HG03060 (cell line): ENCODE results near the gene PDE4C.
A peak's percentile ranks its signal among the peaks of the same experiment; 100 is the strongest.
"Not testable (repeated sequence)": the region's sequence is repeated elsewhere in the genome, so short reads cannot be mapped to it uniquely, and the experiment has no call there.

Experiments used
- ATAC-seq: cut with Tn5 transposase; IDR thresholded peaks from one replicate; pipeline ENCODE4 v1.9.1; 2021; ENCODE audit warnings: low read depth, moderate number of reproducible peaks; ENCODE audit not compliant: unreplicated experiment

Gene PDE4C

DNA sequence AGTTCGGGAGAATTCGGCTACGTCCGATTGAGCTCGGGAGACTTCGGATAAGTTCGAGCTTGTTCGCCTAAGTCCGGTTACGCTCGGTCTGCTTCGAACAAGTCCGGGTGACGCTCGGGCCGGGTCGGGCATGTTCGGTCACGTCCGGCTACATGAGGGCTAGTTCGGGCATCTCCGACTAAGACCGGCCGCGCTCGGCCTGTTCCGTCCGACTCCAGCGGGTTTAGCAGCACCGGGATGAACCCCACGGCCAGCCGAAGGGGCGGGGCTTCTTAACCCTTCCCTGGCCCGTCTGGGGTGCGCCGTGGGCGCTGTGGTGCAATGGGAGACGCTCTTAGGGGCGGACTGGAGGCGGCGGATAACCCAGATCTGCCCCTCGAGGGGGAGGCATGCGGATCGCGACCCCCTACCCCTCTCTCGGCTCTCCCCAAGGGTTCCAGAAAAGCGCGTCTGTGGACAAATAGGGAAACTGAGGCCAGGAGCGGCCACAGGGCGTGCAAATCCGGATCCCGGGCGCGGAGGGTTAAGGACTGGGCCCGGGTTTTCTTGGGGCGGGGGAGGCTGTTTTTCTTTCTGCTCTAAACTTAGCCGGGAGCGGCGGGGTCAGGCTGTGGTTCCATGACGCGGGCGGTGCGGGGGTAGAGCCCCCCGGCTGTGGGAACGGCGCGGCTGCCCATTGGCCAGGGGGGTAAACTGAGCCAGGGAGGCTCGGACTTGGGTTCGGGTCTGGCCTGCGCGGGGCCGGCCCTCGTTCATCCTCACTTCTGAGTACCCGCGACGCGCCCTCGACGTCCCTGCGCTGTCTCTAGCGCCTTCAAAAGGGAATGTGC, 1.5 kb downstream of the PDE4C start:
- ATAC-seq: peak; percentile 73

DNA sequence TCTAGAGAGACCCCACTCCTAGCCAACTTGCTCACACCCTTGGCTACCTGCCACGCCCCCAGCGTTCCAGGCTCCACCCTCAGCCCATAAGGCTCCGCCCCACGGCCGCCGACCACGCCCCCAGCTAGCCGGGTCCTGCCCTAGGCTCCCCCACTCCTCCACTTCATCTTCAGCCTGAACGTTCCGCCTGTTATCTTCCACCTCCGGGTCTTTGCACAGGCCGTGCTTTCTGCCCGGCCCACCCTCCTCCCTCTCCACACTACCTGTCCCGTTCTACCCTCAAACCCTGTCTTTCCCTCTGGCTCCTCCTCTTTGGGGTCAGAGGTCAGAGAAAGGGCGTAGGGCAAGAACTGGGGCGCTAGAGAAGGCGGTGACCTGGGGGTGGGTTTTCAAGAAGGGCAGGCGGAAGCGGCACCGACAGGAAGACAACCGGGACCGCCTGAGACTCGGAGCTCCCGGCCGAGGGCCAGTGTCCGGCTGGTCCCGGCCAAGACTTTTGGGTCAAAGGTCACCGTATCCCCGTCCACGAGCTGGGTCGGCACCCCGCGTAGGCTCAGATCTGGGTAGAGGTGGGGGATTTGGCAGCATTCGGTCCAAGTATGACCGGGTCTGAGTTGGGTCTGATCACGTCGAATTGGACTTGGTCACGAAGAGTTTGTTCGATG, 2.2 kb downstream of the PDE4C start:
- no peak for ATAC-seq

GRCh38 chr19:18221815-18222725, 4.2 kb downstream of the PDE4C start:
- ATAC-seq: no peak

GRCh38 chr19:18220632-18221275, 5.5 kb downstream of the PDE4C start:
- ATAC-seq: no peak

- no peak for ATAC-seq
These were observed 6.2 kb downstream of the PDE4C start for GRCh38 chr19:18219911-18220631.

DNA sequence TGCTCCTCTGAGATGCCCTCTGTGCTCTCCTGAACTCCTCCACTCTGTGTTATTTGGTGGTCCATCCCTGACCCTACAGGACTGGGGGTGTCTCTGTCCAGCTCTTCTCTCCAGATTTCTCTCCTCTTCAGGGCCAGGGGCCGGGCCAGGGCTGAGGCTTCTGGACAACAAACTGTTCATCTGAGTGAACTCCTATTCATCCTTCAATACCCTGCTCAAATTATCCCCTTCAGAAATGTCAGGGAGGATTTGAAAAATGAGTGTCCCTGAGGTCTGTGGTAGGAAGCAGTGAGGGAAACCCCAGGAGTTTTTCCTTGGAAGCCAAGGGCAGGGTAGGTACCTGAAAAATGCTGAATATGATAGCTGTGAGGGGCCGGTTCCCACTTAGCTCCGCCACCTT, 7.6 kb downstream of the PDE4C start:
- no peak for ATAC-seq

- no peak for ATAC-seq
These were observed 8.1 kb downstream of the PDE4C start for GRCh38 chr19:18218159-18218558.

DNA sequence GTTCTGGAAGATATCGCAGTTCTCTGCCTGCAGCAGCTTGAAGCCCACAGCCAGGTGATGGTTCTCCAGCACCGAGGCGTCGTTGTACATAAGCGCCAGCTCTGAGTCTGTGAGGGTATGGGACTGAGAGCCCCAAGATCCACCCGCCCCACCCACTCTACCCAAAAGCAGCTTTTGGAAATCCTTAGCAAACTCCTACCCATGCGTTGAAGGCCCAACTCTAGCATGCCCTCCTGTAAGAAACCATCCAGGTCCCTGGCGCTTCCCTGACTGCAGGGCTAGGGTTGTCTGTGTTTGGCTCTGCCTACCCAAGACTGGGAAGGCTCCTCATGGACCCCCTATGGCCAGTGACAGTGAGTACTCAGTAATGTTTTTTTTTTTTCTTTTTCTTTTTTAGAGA, 9.4 kb downstream of the PDE4C start:
- no peak for ATAC-seq

- ATAC-seq: no peak
These were observed 11.3 kb downstream of the PDE4C start for GRCh38 chr19:18214779-18215433.

DNA sequence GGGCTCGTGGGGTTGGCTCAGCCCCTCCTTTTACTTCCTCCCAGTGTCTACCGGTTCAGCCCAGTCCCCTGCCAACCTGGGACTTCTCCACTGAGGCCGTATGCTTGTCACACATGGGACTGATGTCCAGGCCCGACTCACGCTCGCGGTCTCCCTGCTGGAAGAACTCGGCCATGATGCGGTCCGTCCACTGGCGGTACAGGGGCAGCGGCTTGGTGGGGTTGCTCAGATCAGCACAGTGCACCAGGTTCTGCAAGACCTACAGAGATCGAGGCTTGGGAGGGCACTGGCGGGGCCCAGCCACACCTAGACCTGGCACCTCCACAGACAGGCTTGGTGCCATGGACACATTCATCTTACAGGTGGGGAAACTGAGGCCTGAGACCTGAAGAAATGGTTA, 14.6 kb downstream of the PDE4C start:
- no peak for ATAC-seq

DNA sequence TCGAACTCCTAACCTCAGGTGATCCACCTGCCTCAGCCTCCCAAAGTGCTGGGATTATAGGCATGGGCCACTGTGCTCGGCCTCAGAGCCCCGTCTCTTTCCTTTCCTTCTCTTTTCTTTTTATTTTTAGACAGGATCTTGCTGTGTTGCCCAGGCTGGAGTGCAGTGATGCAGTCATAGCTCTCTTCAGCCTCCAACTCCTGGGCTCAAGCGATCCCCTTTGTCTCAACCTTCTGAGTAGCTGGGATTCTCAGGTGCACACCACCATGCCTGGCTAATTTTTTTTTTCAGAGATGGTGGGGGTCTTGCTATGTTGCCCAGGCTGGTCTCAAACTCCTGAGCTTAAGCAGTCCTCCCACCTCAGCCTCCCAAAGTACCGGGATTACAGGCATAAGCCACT, 16.3 kb downstream of the PDE4C start:
- not testable (repeated sequence) for ATAC-seq

DNA sequence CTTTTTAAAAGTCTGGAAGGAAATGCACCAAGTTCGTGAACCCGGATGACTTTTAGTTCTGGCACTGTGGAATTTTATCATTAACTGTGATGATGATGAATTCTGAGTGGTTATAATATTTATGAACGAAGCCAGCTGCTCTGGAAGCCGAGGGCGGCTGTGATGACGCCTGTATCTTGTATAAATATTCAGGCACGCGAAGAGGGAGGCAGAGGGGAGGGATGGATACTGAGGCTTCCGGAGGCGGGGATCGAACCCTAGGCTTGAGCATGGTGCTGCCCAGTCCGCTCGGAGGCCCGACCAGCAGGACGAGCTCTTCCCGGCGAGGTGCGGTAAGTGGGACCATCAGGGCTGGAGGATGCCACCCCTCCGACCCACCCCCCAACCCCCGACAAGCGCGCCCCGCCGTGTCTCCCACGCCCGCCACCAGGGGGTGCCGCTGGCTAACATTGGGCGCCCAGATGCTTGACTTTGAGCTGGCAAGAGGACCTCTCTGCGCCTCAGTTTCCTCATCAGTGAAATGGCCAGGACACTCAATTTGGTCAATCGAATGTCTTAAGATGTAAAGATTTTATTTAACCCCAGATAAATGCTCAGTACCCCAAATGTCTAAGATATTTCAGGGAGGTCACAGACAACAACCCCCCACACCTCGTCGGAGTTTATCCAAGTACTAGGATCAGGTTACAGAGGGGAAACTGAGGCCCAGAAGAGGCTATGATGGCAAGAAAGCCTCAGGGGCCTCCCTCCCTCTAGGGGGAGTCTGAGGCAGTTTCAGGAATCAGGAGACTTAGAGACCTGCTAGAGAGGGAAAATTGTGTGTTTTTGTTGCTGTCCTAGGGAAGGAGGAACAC, 17.9 kb downstream of the PDE4C start:
- no peak for ATAC-seq

GRCh38 chr19:18206018-18206417, 20.2 kb downstream of the PDE4C start:
- no peak for ATAC-seq

- ATAC-seq: no peak
These were observed 20.9 kb downstream of the PDE4C start for GRCh38 chr19:18205200-18205892.

DNA sequence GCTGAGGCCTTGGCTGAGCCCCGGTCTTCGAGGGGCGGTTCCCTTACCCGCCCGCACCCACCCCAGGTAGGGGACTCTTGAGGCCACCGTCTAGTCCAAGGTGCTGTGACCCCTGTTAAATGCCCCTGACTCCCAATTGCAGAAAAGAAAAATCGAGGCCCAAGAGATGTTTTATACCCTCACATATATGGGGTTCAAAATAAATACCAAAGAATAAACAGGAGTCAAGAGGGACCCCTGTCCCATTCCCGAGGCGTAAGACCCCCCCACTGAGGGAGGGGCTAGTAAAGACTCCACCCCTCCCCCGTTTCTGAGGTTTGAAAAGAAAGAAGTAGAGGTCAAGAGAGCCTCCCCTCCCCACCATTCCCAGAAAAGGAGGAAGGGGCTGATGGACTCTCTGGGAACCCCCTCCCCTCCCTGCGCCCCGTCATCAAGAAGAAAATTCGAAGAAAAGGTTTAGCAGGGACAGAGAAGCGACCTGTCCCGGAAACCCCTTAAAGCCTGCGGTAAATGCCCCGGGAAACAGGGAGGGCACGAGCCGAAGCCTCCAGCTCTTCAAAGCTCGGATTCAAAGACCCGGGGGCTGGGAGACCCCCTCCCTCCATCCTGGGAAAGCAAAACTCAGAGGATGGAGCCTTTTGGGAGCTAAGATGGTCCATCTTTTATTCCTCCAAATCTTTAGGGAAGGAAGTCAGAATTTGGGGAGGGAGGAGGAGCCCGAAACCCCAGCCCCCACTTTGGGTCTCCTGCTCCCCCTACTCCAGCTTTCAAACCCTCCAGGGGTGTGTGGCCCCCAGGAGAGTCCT, 21.6 kb downstream of the PDE4C start:
- peak; percentile 6 for ATAC-seq

- ATAC-seq: peak; percentile 80
These were observed 22.3 kb downstream of the PDE4C start, which contains the start of gene RAB3A for GRCh38 chr19:18203863-18204393. TSS of gene RAB3A (minus strand) at chr19:18204042. CDS start at chr19:18202740, 1,302 bp downstream.

DNA sequence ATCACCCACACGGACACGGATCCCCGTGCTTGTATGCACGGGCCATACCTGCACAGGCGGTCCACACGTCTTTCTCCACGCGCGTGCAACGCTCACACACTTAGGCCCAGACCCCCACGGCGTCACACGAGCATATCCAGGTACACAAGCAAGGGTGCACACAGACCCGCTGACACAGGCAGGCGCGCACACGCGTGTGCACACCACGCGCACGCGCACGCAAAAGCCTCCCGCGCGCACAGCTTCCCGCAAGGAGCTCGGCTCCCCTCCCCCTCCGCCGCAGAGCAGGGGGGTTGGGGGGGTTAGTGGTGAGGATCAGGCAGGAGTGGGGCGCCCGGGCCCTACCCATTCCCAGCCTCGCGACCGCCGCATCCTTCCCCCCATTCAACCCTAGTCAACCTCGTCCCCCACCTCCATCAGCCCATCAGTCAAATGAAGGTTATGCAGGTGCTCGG, 22.8 kb downstream of the PDE4C start:
- ATAC-seq: no peak
